HepG2 (cell line): ENCODE results near the gene PRXL2B. TPM values are rescaled to one million over a fixed set of nuclear protein-coding genes. Genes with fewer than 3 reads are reported as not detected.

ENCODE experiments used
- CAMTA2 ChIP-seq: sonication (generic); formaldehyde crosslinking; IDR thresholded peaks from 2 replicates; pipeline ENCODE4 v1.4.0; 2020; ENCODE audit warnings: mild to moderate bottlenecking, missing genetic modification reagents, borderline replicate concordance
- CHD4 ChIP-seq: fragments of 200-600 bp; sonication (generic); IDR thresholded peaks from 2 replicates; pipeline ENCODE4 v1.7.0; 2017; ENCODE audit warnings: mild to moderate bottlenecking, low read length, borderline replicate concordance
- HDAC6 ChIP-seq: fragments of 200-600 bp; sonication (generic); IDR thresholded peaks from 2 replicates; pipeline ENCODE4 v1.7.0; 2017; ENCODE audit warnings: mild to moderate bottlenecking, antibody characterized with exemption, low read length, low read depth
- IKZF4 ChIP-seq: sonication (generic); formaldehyde crosslinking; IDR thresholded peaks from 2 replicates; pipeline ENCODE4 v1.5.1; 2020; ENCODE audit warnings: borderline replicate concordance, mild to moderate bottlenecking, low read depth, missing genetic modification reagents; ENCODE audit errors: not compliant biosample characterization
- MTA3 ChIP-seq: sonication (generic); formaldehyde crosslinking; IDR thresholded peaks from 2 replicates; pipeline ENCODE4 v1.4.0; 2020; ENCODE audit warnings: missing genetic modification reagents
- NFE2L2 ChIP-seq: fragments of 150-350 bp; IDR thresholded peaks from 2 replicates; pipeline ENCODE4 v1.6.1; 2014; ENCODE audit warnings: low read length
- POLR2AphosphoS5 ChIP-seq: IDR thresholded peaks from 2 replicates; pipeline ENCODE4 v1.6.1; 2012; ENCODE audit warnings: low read depth, low read length
- RORA ChIP-seq: sonication (generic); formaldehyde crosslinking; IDR thresholded peaks from 2 replicates; pipeline ENCODE4 v1.5.0; 2020; ENCODE audit warnings: mild to moderate bottlenecking, missing genetic modification reagents, moderate library complexity
- SALL1 ChIP-seq: sonication (generic); formaldehyde crosslinking; IDR thresholded peaks from 2 replicates; pipeline ENCODE4 v1.8.0; 2022; ENCODE audit warnings: mild to moderate bottlenecking, missing genetic modification reagents
- STAG1 ChIP-seq: sonication (generic); formaldehyde crosslinking; IDR thresholded peaks from 2 replicates; pipeline ENCODE4 v1.4.0; 2020; ENCODE audit warnings: missing genetic modification reagents
- TBL1XR1 ChIP-seq: fragments of 150-350 bp; IDR thresholded peaks from 2 replicates; pipeline ENCODE4 v1.6.1; 2014; ENCODE audit warnings: borderline replicate concordance, low read length; ENCODE audit not compliant: partially characterized antibody
- ZFP1 ChIP-seq: IDR thresholded peaks from 2 replicates; pipeline ENCODE4 v1.6.1; 2016
- ZNF253 ChIP-seq: sonication (generic); formaldehyde crosslinking; IDR thresholded peaks from 2 replicates; pipeline ENCODE4 v1.8.0; 2022; ENCODE audit warnings: mild to moderate bottlenecking, missing genetic modification reagents, borderline replicate concordance
- ZNF337 ChIP-seq: sonication (generic); formaldehyde crosslinking; IDR thresholded peaks from 2 replicates; pipeline ENCODE4 v1.5.1; 2020; ENCODE audit warnings: missing genetic modification reagents, low read depth, mild to moderate bottlenecking, borderline replicate concordance
- ZNF543 ChIP-seq: sonication (generic); formaldehyde crosslinking; IDR thresholded peaks from 2 replicates; pipeline ENCODE4 v1.4.0; 2020; ENCODE audit warnings: mild to moderate bottlenecking, missing genetic modification reagents
- ZNF766 ChIP-seq: sonication (generic); formaldehyde crosslinking; IDR thresholded peaks from 2 replicates; pipeline ENCODE4 v1.5.0; 2020; ENCODE audit warnings: missing genetic modification reagents, borderline replicate concordance
- ZNF768 ChIP-seq: sonication (generic); formaldehyde crosslinking; IDR thresholded peaks from 2 replicates; pipeline ENCODE4 v1.4.0; 2020; ENCODE audit warnings: missing genetic modification reagents
- polyA plus RNA-seq, 8 experiments: library from polyadenylated mRNA; depleted of rRNA in 3 of 8; stranded (reverse) in 7 of 8; unstranded in 1 of 8; fragments of >200 nt; fragmentation: Illumina TruSeq in 4 of 8; extraction: Trizol in 4 of 8; gene quantifications; 2 replicates each; pipeline versions ENCODE4 v1.2.1 to v1.2.3, GENCODE V29; 2011 to 2016; ENCODE audit warnings: low read depth in 4 of 8, missing spikeins in 1 of 8, mixed read lengths in 1 of 8; ENCODE audit not compliant: insufficient read depth in 1 of 8
- total RNA-seq, 5 experiments: library from RNA; depleted of rRNA; stranded (reverse); fragments of >200 nt; fragmentation: Illumina TruSeq; extraction: Trizol; gene quantifications; 2 replicates each; pipeline ENCODE4 v1.2.3, GENCODE V29; 2016; ENCODE audit warnings: low read depth in 1 of 5
- TF ChIP-seq, protein P1 (sequence below): sonication (generic); formaldehyde crosslinking; IDR thresholded peaks from 2 replicates; pipeline ENCODE4 v1.4.0; 2020; ENCODE audit warnings: mild to moderate bottlenecking, missing genetic modification reagents
- TF ChIP-seq, protein P2 (sequence below): sonication (generic); formaldehyde crosslinking; IDR thresholded peaks from 2 replicates; pipeline ENCODE4 v1.4.0; 2020; ENCODE audit warnings: missing genetic modification reagents, borderline replicate concordance
- TF ChIP-seq, protein P3 (sequence below): sonication (generic); formaldehyde crosslinking; IDR thresholded peaks from 2 replicates; pipeline ENCODE4 v1.4.0; 2020; ENCODE audit warnings: mild to moderate bottlenecking, missing genetic modification reagents
- TF ChIP-seq, protein P4 (sequence below), 2 experiments: sonication (generic) in 1 of 2; formaldehyde crosslinking in 1 of 2; IDR thresholded peaks; 2 replicates each; pipeline versions ENCODE4 v1.4.0 to v1.6.1; 2016 to 2020; ENCODE audit warnings: borderline replicate concordance in 1 of 2, low read depth in 1 of 2, mild to moderate bottlenecking in 1 of 2, missing genetic modification reagents in 1 of 2

The PRXL2B gene
- total and polyA plus RNA-seq, 2 of the 13 experiments (the other 11 are each of a cell fraction or from before 2014, with no cell fraction given) = 16.8 to 22.1 TPM

DNA sequence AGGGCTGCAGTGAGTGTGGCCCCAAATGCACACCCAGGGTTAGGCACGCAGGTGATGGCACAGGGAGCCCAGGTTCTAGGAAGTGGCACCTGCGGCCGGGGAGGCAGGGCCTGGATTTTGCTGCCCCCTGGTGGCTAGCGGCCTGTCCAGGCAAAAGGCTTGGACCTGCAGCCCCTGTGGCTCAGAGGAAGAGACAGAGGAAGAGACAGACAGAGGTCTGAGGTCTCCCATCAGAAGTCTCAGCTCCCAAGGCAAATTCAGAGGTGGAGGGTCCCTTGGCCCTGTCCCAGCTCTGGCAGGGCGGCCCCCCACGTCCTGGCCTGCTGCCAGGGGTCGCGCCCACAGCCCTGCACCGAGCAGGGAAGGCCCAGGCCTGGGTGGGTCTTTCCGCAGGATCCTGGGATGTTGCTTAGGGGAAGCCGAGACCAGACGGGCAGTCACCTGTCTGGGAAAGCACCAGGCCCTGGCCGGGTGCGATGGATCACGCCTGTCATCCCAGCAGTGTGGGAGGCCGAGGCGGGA lies 38.4 kb upstream of the PRXL2B start (continued):
- no peak for TF ChIP-seq IKZF4
- TF ChIP-seq, protein P1, sequence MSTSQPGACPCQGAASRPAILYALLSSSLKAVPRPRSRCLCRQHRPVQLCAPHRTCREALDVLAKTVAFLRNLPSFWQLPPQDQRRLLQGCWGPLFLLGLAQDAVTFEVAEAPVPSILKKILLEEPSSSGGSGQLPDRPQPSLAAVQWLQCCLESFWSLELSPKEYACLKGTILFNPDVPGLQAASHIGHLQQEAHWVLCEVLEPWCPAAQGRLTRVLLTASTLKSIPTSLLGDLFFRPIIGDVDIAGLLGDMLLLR (CRISPR knock-in tag) = no peak
- TF ChIP-seq CAMTA2 (CRISPR knock-in tag) = no peak
- TF ChIP-seq, protein P2, sequence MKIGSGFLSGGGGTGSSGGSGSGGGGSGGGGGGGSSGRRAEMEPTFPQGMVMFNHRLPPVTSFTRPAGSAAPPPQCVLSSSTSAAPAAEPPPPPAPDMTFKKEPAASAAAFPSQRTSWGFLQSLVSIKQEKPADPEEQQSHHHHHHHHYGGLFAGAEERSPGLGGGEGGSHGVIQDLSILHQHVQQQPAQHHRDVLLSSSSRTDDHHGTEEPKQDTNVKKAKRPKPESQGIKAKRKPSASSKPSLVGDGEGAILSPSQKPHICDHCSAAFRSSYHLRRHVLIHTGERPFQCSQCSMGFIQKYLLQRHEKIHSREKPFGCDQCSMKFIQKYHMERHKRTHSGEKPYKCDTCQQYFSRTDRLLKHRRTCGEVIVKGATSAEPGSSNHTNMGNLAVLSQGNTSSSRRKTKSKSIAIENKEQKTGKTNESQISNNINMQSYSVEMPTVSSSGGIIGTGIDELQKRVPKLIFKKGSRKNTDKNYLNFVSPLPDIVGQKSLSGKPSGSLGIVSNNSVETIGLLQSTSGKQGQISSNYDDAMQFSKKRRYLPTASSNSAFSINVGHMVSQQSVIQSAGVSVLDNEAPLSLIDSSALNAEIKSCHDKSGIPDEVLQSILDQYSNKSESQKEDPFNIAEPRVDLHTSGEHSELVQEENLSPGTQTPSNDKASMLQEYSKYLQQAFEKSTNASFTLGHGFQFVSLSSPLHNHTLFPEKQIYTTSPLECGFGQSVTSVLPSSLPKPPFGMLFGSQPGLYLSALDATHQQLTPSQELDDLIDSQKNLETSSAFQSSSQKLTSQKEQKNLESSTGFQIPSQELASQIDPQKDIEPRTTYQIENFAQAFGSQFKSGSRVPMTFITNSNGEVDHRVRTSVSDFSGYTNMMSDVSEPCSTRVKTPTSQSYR (CRISPR knock-in tag) = no peak
- peak; percentile 30 for TF ChIP-seq SALL1 (CRISPR knock-in tag)
- no peak for TF ChIP-seq NFE2L2
- TF ChIP-seq ZNF253 (CRISPR knock-in tag) = no peak
- TF ChIP-seq STAG1 = peak; percentile 89
- no peak for TF ChIP-seq CHD4
- 0 out of 2 replicates have a peak, but pooled peaks have one; percentile 42 for TF ChIP-seq ZNF543 (CRISPR knock-in tag)
- no peak for TF ChIP-seq ZNF337 (CRISPR knock-in tag)
- no peak for TF ChIP-seq HDAC6
- no peak for TF ChIP-seq MTA3 (CRISPR knock-in tag)
- no peak for TF ChIP-seq TBL1XR1
- TF ChIP-seq ZNF768 (CRISPR knock-in tag) = no peak
- TF ChIP-seq, protein P3, sequence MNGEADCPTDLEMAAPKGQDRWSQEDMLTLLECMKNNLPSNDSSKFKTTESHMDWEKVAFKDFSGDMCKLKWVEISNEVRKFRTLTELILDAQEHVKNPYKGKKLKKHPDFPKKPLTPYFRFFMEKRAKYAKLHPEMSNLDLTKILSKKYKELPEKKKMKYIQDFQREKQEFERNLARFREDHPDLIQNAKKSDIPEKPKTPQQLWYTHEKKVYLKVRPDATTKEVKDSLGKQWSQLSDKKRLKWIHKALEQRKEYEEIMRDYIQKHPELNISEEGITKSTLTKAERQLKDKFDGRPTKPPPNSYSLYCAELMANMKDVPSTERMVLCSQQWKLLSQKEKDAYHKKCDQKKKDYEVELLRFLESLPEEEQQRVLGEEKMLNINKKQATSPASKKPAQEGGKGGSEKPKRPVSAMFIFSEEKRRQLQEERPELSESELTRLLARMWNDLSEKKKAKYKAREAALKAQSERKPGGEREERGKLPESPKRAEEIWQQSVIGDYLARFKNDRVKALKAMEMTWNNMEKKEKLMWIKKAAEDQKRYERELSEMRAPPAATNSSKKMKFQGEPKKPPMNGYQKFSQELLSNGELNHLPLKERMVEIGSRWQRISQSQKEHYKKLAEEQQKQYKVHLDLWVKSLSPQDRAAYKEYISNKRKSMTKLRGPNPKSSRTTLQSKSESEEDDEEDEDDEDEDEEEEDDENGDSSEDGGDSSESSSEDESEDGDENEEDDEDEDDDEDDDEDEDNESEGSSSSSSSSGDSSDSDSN (CRISPR knock-in tag) = peak; percentile 64
- no peak for TF ChIP-seq ZNF766 (CRISPR knock-in tag)
- TF ChIP-seq POLR2AphosphoS5 = 0 out of 2 replicates have a peak, but pooled peaks have one; percentile 43
- TF ChIP-seq, protein P4, sequence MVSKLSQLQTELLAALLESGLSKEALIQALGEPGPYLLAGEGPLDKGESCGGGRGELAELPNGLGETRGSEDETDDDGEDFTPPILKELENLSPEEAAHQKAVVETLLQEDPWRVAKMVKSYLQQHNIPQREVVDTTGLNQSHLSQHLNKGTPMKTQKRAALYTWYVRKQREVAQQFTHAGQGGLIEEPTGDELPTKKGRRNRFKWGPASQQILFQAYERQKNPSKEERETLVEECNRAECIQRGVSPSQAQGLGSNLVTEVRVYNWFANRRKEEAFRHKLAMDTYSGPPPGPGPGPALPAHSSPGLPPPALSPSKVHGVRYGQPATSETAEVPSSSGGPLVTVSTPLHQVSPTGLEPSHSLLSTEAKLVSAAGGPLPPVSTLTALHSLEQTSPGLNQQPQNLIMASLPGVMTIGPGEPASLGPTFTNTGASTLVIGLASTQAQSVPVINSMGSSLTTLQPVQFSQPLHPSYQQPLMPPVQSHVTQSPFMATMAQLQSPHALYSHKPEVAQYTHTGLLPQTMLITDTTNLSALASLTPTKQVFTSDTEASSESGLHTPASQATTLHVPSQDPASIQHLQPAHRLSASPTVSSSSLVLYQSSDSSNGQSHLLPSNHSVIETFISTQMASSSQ (IDR thresholded peaks at IDR 0.05; ENCODE audit: low read depth) = no peak
- TF ChIP-seq, protein P4 (CRISPR knock-in tag; IDR thresholded peaks at IDR 0.05; ENCODE audit: borderline replicate concordance) = no peak
- no peak for TF ChIP-seq RORA (CRISPR knock-in tag)
- TF ChIP-seq ZFP1 (CRISPR knock-in tag) = no peak
